A549 (cell line): ENCODE data around the gene COL7A1. TPM values are rescaled to one million over a fixed set of nuclear protein-coding genes. Genes with fewer than 3 reads are reported as not detected.

ENCODE experiments used
- ATAC-seq, 2 experiments: fragments of 200-7000 bp in 1 of 2; fragments of >200 bp in 1 of 2; cut with Nextera tagmentation in 1 of 2; cut with Tn5 transposase in 1 of 2; 3 replicates each; pipeline versions ENCODE4 v1.8.0 to v1.9.1; 2018 to 2020; ENCODE audit warnings: mild to moderate bottlenecking in 1 of 2, moderate library complexity in 1 of 2
- CTCF ChIA-PET: fragments of 300-600 bp; sonication (Branson Sonifier 250); formaldehyde crosslinking; extraction: SDS; loops from one replicate; lab custom pipeline; 2021; ENCODE audit warnings: antibody characterized with exemption, inconsistent platforms; lab: Yijun Ruan, JAX
- POLR2A ChIA-PET: fragments of 350-600 bp; formaldehyde crosslinking; extraction: SDS; loops from one replicate; lab custom pipeline; 2021; ENCODE audit warnings: antibody characterized with exemption, inconsistent platforms; lab: Yijun Ruan, JAX
- DNase-seq, 2 experiments: peaks; one replicate each; pipeline versions ENCODE4 v3.0.0 to v3.0.0-alpha.2; 2011 to 2016; ENCODE audit warnings: low read depth in 1 of 2, low spot score in 1 of 2
- FAIRE-seq: peaks from 2 replicates; lab custom pipeline; 2011; peaks lifted over from hg19 to GRCh38; lab: Jason Lieb, UNC
- H3K27ac ChIP-seq, 2 experiments: fragments of >200 bp; sonication (Bioruptor Twin); formaldehyde crosslinking; 3 replicates each; pipeline ENCODE4 v1.5.1; 2016 to 2017
- H3K4me1 ChIP-seq: fragments of >200 bp; sonication (Bioruptor Twin); formaldehyde crosslinking; 3 replicates; pipeline ENCODE4 v1.6.1; 2016
- H3K4me2 ChIP-seq: fragments of >200 bp; sonication (Bioruptor Twin); formaldehyde crosslinking; 3 replicates; pipeline ENCODE4 v1.6.1; 2016
- H3K4me3 ChIP-seq: fragments of >200 bp; sonication (Bioruptor Twin); formaldehyde crosslinking; 3 replicates; pipeline ENCODE4 v1.5.1; 2016
- H3K9me3 ChIP-seq: fragments of >200 bp; sonication (Bioruptor Twin); formaldehyde crosslinking; 3 replicates; pipeline ENCODE4 v1.6.1; 2016
- CBX2 ChIP-seq: fragments of 200-600 bp; sonication (generic); IDR thresholded peaks from 2 replicates; pipeline ENCODE4 v1.6.1; 2016; ENCODE audit warnings: low read depth, mild to moderate bottlenecking, borderline replicate concordance
- CBX8 ChIP-seq: fragments of 200-600 bp; sonication (generic); IDR thresholded peaks from 2 replicates; pipeline ENCODE4 v1.6.1; 2016
- CEBPB ChIP-seq, 2 experiments: fragments of >200 bp in 1 of 2; sonication (Bioruptor Twin) in 1 of 2; formaldehyde crosslinking in 1 of 2; IDR thresholded peaks; 2 replicates each; pipeline ENCODE4 v1.6.1; 2012 to 2016
- CHD4 ChIP-seq: fragments of 200-600 bp; sonication (generic); IDR thresholded peaks from 2 replicates; pipeline ENCODE4 v1.6.1; 2016; ENCODE audit warnings: antibody characterized with exemption, mild to moderate bottlenecking, borderline replicate concordance
- EHF ChIP-seq: fragments of 250-450 bp; sonication (Bioruptor Pico); IDR thresholded peaks from 2 replicates; pipeline ENCODE4 v1.5.0; 2020; ENCODE audit warnings: mild to moderate bottlenecking
- EP300 ChIP-seq, 2 experiments: fragments of >200 bp; sonication (Bioruptor Twin); formaldehyde crosslinking; IDR thresholded peaks; 2 replicates in 1 of 2; 3 replicates in 1 of 2; pipeline ENCODE4 v1.6.1; 2016 to 2017
- FOXS1 ChIP-seq: fragments of 250-450 bp; sonication (Bioruptor Pico); IDR thresholded peaks from 2 replicates; pipeline ENCODE4 v1.5.0; 2020; ENCODE audit warnings: mild to moderate bottlenecking, moderate library complexity
- HDAC2 ChIP-seq: fragments of 200-600 bp; sonication (generic); IDR thresholded peaks from 2 replicates; pipeline ENCODE4 v1.6.1; 2016
- HEYL ChIP-seq: fragments of 250-450 bp; sonication (Bioruptor Pico); IDR thresholded peaks from 2 replicates; pipeline ENCODE4 v1.8.0; 2021; ENCODE audit warnings: mild to moderate bottlenecking, moderate library complexity
- HOXB13 ChIP-seq: fragments of 250-450 bp; sonication (Bioruptor Pico); IDR thresholded peaks from 2 replicates; pipeline ENCODE4 v1.5.0; 2020; ENCODE audit warnings: low read depth, mild to moderate bottlenecking, moderate library complexity
- JUN ChIP-seq, 2 experiments: fragments of >200 bp; sonication (Bioruptor Twin); formaldehyde crosslinking; IDR thresholded peaks; 2 replicates in 1 of 2; 3 replicates in 1 of 2; pipeline ENCODE4 v1.6.1; 2016 to 2017
- JUNB ChIP-seq: fragments of >200 bp; sonication (Bioruptor Twin); formaldehyde crosslinking; IDR thresholded peaks from 2 replicates; pipeline ENCODE4 v1.6.1; 2016
- MAFK ChIP-seq: fragments of 450-650 bp; IDR thresholded peaks from 2 replicates; pipeline ENCODE4 v1.6.1; 2014; ENCODE audit not compliant: partially characterized antibody
- MYC ChIP-seq: IDR thresholded peaks from 2 replicates; pipeline ENCODE4 v1.6.1; 2012; ENCODE audit warnings: mild to moderate bottlenecking, inconsistent platforms, low read length, improper control_type of control experiment, borderline replicate concordance
- NFE2L2 ChIP-seq: fragments of 150-350 bp; conservative IDR thresholded peaks from 2 replicates; pipeline ENCODE4 v1.6.1; 2014; ENCODE audit warnings: low read length
- NPAS2 ChIP-seq: fragments of 250-450 bp; sonication (Bioruptor Pico); IDR thresholded peaks from 2 replicates; pipeline ENCODE4 v1.8.0; 2022; ENCODE audit warnings: mild to moderate bottlenecking, moderate library complexity, borderline replicate concordance
- NR3C1 ChIP-seq: fragments of >200 bp; sonication (Bioruptor Twin); formaldehyde crosslinking; IDR thresholded peaks from 3 replicates; pipeline ENCODE4 v1.6.1; 2017
- POLR2A ChIP-seq: IDR thresholded peaks from 2 replicates; pipeline ENCODE4 v1.6.1; 2012; ENCODE audit warnings: mild to moderate bottlenecking, low read length
- POLR2AphosphoS2 ChIP-seq: conservative IDR thresholded peaks from 2 replicates; pipeline ENCODE4 v1.6.1; 2012; ENCODE audit warnings: low read length, improper control_type of control experiment, inconsistent platforms
- RAD21 ChIP-seq, 2 experiments: fragments of >200 bp in 1 of 2; sonication (Bioruptor Twin) in 1 of 2; formaldehyde crosslinking in 1 of 2; IDR thresholded peaks in 1 of 2; conservative IDR thresholded peaks in 1 of 2; 2 replicates in 1 of 2; 3 replicates in 1 of 2; pipeline ENCODE4 v1.6.1; 2012 to 2018; ENCODE audit warnings: inconsistent platforms in 1 of 2
- RCOR1 ChIP-seq: fragments of 150-350 bp; IDR thresholded peaks from 2 replicates; pipeline ENCODE4 v1.6.1; 2014; ENCODE audit warnings: antibody characterized with exemption, low read length, low read depth
- SMC3 ChIP-seq: fragments of >200 bp; sonication (Bioruptor Twin); formaldehyde crosslinking; IDR thresholded peaks from 3 replicates; pipeline ENCODE4 v1.6.1; 2018; ENCODE audit warnings: inconsistent platforms
- TP53 ChIP-seq: fragments of 250-450 bp; sonication (Bioruptor Pico); IDR thresholded peaks from 2 replicates; pipeline ENCODE4 v1.5.0; 2021; ENCODE audit warnings: mild to moderate bottlenecking, moderate library complexity
- USF2 ChIP-seq: fragments of 450-650 bp; IDR thresholded peaks from 2 replicates; pipeline ENCODE4 v1.6.1; 2014; ENCODE audit warnings: antibody characterized with exemption
- ZFP36 ChIP-seq: fragments of 450-650 bp; IDR thresholded peaks from 2 replicates; pipeline ENCODE4 v1.6.1; 2014; ENCODE audit warnings: borderline replicate concordance; ENCODE audit not compliant: partially characterized antibody
- ZNF302 ChIP-seq: fragments of 250-450 bp; sonication (Bioruptor Pico); IDR thresholded peaks from 2 replicates; pipeline ENCODE4 v1.9.0; 2021; ENCODE audit warnings: inconsistent platforms, mild to moderate bottlenecking, moderate library complexity
- ZSCAN20 ChIP-seq: fragments of 250-450 bp; sonication (Bioruptor Pico); IDR thresholded peaks from 2 replicates; pipeline ENCODE4 v1.8.0; 2022; ENCODE audit warnings: mild to moderate bottlenecking, moderate library complexity
- WGBS: methylation state at CpG from one replicate; pipeline ENCODE4 v1.1.6; 2017; ENCODE audit errors: missing lambda C conversion rate; 5-methylcytosine and 5-hydroxymethylcytosine counted together
- polyA plus RNA-seq, 4 experiments: library from polyadenylated mRNA; depleted of rRNA in 3 of 4; stranded (reverse); fragments of >200 nt; fragmentation: RNase III in 1 of 4; extraction: RNeasy Plus Mini Kit Qiagen cat#74134 plus additional on column Dnase treatment in 1 of 4; gene quantifications; 2 replicates in 3 of 4; 3 replicates in 1 of 4; pipeline ENCODE4 v1.2.3, GENCODE V29; 2011 to 2017
- TF ChIP-seq, protein P1 (sequence below): fragments of >200 bp; sonication (Bioruptor Twin); formaldehyde crosslinking; IDR thresholded peaks from 3 replicates; pipeline ENCODE4 v1.5.1; 2016
- TF ChIP-seq, protein P2 (sequence below): fragments of 250-450 bp; sonication (Bioruptor Pico); IDR thresholded peaks from 2 replicates; pipeline ENCODE4 v1.5.0; 2020; ENCODE audit warnings: low read depth, mild to moderate bottlenecking, moderate library complexity
- TF ChIP-seq, protein P3 (sequence below): fragments of >200 bp; sonication (Bioruptor Twin); formaldehyde crosslinking; IDR thresholded peaks from 2 replicates; pipeline ENCODE4 v1.6.1; 2016

COL7A1 gene
- polyA plus RNA-seq, 2 of the 4 experiments (the other 2 are of a cell fraction): 36.5 to 240 TPM

GRCh38 chr3:48635222-48636021, 40.3 kb upstream of the COL7A1 start, which contains the start of gene SLC26A6:
SLC26A6 (minus strand) TSS chr3:48635461; CDS start chr3:48635393, 68 bp downstream.
- ChIA-PET POLR2A (interaction anchor here (0.6 to 2.1 kb wide), 4 partner anchors 10 to 162 kb away, joined by 3 to 9 read pairs (median 3); partner anchors contain the start of gene CELSR3), CTCF (interaction anchor here (0.5 to 4.3 kb wide), 30 partner anchors 9 to 177 kb away, joined by 3 to 46 read pairs (median 4); partner anchors contain the start of genes CELSR3, COL7A1, TMEM89 and UCN2)
- DNase-seq (peak; percentile 94 to 98), FAIRE-seq (no peak), ATAC-seq (peak; percentile 90 to 97)
- WGBS: 13% methylated on average over 7 of the region's 68 CpGs
- H3K4me1 ChIP-seq: peaks cover 16% of the 10 kb centered on the region
- H3K4me3 ChIP-seq: peak within 1 kb of the TSS; percentile 82
- H3K9me3 ChIP-seq: no peaks in the 10 kb centered on the region
- peak within 1 kb of the TSS; percentile 81 for H3K4me2 ChIP-seq
- peak within 1 kb of the TSS; percentile 79 to 97 for H3K27ac ChIP-seq
- TF ChIP-seq HDAC2 (no peak), TP53 (CRISPR knock-in tag) (no peak), HOXB13 (CRISPR knock-in tag) (no peak), POLR2AphosphoS2 (no peak), EHF (CRISPR knock-in tag) (no peak), CEBPB (IDR thresholded peaks at IDR 0.05) (no peak), POLR2A (peak; percentile 45), ZFP36 (no peak), CBX2 (no peak), NFE2L2 (no peak), RAD21 (conservative IDR thresholded peaks at IDR 0.05 in 1 of 2, IDR thresholded peaks at IDR 0.05 in 1 of 2) (peak; percentile 48 to 58), JUNB (no peak), NPAS2 (CRISPR knock-in tag) (no peak), CHD4 (no peak), MAFK (no peak), JUN (IDR thresholded peaks at IDR 0.05) (peak in 1 of 2 experiments; percentile 67; a peak in 3 of 5 replicates), FOXS1 (CRISPR knock-in tag) (no peak), CBX8 (no peak), SMC3 (peak; percentile 39; the same call in 1 of the 3 replicates), RCOR1 (no peak), HEYL (CRISPR knock-in tag) (no peak), MYC (no peak), ZSCAN20 (CRISPR knock-in tag) (no peak), USF2 (no peak), ZNF302 (CRISPR knock-in tag) (no peak), EP300 (IDR thresholded peaks at IDR 0.05) (no peak), NR3C1 (no peak)
- TF ChIP-seq, protein P1, sequence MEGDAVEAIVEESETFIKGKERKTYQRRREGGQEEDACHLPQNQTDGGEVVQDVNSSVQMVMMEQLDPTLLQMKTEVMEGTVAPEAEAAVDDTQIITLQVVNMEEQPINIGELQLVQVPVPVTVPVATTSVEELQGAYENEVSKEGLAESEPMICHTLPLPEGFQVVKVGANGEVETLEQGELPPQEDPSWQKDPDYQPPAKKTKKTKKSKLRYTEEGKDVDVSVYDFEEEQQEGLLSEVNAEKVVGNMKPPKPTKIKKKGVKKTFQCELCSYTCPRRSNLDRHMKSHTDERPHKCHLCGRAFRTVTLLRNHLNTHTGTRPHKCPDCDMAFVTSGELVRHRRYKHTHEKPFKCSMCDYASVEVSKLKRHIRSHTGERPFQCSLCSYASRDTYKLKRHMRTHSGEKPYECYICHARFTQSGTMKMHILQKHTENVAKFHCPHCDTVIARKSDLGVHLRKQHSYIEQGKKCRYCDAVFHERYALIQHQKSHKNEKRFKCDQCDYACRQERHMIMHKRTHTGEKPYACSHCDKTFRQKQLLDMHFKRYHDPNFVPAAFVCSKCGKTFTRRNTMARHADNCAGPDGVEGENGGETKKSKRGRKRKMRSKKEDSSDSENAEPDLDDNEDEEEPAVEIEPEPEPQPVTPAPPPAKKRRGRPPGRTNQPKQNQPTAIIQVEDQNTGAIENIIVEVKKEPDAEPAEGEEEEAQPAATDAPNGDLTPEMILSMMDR: peak; percentile 53
- TF ChIP-seq, protein P2, sequence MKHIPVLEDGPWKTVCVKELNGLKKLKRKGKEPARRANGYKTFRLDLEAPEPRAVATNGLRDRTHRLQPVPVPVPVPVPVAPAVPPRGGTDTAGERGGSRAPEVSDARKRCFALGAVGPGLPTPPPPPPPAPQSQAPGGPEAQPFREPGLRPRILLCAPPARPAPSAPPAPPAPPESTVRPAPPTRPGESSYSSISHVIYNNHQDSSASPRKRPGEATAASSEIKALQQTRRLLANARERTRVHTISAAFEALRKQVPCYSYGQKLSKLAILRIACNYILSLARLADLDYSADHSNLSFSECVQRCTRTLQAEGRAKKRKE (CRISPR knock-in tag): no peak
- TF ChIP-seq, protein P3, sequence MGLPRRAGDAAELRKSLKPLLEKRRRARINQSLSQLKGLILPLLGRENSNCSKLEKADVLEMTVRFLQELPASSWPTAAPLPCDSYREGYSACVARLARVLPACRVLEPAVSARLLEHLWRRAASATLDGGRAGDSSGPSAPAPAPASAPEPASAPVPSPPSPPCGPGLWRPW: no peak
